ENCODE data around the gene DNAJC6.
A peak's percentile ranks its signal among the peaks of the same experiment; 100 is the strongest.

DNAJC6 gene

DNA sequence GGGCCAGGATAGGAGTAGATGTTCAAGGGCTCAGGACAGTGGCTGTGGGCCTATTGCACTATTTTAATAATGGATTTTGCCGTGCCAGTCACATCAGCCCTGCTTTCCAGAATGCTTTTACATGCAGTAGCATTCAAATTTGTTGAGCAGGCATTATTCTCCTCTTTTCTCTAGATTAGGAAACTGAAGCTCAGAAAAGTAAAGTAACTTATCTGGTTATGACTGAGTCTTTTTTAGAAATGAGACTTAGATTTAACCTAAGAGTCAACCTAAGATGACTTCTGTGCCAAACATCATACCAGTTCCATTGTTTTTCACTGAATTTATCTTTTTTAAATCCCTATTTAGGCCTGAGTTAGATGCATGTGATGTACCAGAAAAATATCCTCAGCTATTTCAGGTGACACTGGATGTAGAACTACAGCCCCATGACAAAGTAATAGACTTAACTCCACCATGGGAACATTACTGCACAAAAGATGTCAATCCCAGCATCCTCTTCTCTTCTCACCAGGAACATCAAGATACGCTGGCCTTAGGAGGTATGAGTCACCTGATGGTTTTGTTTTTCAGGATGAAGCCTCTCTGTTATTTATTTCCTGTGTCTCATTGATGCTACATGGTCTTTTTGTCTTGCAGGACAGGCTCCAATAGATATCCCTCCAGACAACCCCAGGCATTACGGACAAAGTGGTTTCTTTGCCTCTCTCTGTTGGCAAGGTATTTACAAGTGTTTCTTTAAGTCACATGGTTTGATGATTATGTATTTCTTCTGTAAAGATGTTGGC, 79.8 kb downstream of the DNAJC6 start:
- intact Hi-C loops (cut with DNase I): no loop called here
- no peak for DNase-seq

DNA sequence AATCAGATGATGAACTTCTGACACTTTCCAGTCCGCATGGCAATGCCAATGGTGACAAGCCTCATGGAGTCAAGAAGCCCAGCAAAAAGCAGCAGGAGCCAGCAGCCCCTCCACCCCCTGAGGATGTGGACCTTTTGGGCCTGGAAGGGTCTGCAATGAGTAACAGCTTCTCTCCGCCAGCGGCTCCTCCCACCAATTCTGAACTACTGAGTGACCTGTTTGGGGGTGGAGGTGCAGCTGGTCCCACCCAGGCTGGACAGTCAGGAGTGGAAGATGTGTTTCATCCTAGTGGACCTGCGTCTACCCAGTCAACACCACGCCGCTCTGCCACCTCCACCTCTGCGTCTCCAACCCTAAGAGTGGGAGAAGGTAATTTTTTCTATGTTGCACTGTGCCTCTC, 83.2 kb downstream of the DNAJC6 start:
- no peak for DNase-seq
- intact Hi-C loops (cut with DNase I): no loop called here

DNA sequence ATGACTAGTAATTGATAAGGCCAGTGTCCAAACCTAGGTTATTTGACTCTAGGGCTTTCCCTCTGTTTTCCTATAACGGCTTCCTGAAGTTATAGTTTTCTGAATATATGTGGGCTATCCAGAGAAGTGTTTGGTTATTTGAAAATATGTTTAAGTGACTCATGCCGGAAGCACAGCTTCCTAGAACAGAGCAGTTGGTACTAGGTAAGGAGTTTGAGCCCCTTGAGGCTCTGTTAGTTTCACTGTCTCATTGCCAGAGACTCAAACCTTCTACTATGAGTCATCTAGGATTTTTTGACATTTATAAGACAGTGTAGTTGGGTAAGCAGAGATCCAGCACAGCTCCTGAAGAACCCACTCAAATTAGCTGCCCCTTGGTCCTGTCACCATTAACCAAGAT, 84.0 kb downstream of the DNAJC6 start:
- no peak for DNase-seq
- intact Hi-C loops (cut with DNase I): no loop called here

DNA sequence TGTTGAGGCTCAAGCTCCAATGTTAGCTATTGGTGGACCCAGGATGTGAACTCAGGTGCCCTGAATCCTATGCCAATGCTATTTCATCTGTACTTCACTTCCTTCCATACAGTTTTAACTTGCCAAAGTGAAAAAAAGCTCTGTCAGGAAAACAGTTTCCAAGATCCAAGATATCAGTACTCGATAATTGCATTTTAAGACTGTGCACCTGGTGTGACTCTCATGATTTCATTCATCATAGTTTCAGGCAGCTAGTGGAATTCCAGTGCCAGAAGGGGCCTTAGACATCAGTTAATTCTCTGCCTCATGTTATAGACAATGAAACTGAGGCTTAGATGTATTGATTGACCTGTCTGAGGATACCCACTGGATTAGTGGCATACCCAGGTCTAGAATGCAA, 84.6 kb downstream of the DNAJC6 start:
- intact Hi-C loops (cut with DNase I): no loop called here
- DNase-seq: no peak

DNA sequence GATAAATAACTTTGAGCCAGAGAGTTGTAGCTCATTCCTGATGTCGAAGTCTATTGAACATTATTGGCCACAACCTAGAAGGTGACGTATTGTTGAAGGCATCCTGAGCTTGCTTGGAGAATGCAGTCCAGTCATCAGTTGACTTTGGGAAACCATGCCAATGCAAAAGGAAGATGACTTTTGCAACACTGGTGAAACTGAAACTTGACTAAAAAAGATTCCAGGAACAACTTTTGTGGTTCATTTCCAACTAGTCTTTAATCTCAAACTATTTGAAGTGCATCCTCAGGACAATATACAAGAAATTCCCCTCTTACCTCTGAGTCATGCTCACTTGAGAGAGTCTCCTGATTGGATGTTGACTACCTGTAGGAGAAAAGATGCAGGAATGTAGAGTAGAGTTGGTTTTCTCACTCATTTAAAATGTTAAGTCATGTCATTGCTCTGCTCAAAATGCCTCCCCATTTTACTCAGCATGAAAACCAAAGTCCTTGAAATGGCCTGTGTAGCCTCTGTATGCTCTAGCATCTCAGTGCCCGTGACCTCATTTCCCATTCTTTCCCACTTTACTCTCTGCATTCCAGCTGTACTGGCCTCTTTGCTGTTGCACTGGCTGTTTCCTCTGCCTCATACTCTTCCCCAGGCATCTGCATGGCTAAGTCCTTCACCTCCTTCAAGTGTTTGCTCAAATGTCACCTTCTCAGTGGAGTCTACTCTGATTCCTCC, 86.7 kb downstream of the DNAJC6 start:
- no peak for DNase-seq
- intact Hi-C loops (cut with DNase I): no loop called here

DNA sequence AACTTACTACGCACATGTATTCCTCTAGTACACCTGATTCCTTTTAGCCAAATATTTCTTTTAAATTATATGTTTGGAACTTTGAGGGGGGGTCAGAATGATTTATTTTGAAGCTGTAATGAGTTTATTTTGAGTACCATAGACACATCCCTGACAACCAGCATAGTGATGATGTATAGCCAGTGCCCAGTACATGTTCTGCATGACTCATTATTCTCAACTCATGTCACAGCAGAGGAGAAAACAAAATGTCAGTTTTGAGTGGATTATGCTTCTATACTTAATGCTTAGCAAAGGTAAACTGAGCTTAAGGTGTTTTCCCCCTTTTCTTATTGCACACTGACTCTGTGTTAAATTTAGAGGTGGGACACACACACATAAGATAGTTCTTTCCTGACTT, 88.7 kb downstream of the DNAJC6 start:
- intact Hi-C loops (cut with DNase I): no loop called here

DNA sequence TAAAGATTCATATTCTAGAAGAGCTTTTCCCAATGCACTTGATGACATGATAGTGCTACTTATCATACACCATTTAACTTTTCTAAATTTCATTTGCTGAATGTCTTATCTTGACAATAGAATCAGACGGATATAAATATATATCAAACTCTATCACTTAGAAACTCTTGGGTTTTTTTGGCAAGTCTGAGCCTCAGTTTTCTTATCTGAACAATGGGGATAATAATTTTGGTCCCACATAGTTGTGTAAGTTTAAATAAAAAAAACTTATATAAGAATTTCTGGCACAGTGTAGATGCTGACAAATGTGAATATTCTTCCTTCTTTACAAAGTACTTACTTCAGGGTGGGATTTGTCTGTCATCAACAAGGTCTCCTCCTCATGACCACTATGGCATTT, 89.7 kb downstream of the DNAJC6 start:
- intact Hi-C loops (cut with DNase I): no loop called here

More for the DNA sequence above, 88.7 kb downstream of the DNAJC6 start:
- no peak for DNase-seq

DNA sequence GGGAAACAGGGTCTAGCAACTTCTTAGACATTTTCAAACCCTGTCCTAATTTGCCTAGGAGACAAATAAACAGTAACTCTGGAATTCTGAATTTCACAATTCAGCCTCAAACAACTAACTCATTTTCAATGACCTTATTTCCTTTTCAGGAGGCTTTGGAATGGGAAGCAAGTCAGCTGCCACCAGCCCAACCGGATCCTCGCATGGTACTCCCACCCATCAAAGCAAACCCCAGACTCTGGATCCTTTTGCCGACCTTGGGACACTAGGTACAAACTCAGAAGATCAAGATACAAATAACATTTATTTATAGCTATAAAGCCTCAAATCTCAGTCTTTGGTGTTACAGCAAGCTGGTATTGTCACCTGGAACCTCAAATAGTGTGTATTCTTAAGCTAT, 92.3 kb downstream of the DNAJC6 start:
- intact Hi-C loops (cut with DNase I): no loop called here
- DNase-seq: peak in 7 of 42 donors; percentile 13 to 54 (median 19)

More for the DNA sequence above, 89.7 kb downstream of the DNAJC6 start:
- DNase-seq: no peak

DNA sequence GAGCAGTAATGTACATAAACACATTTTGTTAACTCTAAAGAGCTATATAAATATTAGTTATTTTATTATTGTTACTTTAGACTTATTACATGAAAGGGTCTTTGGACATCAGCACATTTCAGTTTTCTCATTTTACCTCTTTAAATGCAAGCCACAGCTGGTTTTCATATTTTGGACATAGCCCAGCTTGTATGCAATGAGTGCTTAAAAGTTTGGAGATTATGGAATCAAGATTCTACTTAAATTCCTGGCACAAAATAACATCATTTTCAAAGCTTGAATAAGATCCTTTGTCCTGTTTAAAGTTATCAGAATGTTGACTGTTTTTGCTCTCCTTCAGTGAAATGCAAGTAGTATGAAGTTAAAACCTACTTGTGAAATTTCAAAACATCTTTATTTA, 95.6 kb downstream of the DNAJC6 start:
- intact Hi-C loops (cut with DNase I): no loop called here

DNA sequence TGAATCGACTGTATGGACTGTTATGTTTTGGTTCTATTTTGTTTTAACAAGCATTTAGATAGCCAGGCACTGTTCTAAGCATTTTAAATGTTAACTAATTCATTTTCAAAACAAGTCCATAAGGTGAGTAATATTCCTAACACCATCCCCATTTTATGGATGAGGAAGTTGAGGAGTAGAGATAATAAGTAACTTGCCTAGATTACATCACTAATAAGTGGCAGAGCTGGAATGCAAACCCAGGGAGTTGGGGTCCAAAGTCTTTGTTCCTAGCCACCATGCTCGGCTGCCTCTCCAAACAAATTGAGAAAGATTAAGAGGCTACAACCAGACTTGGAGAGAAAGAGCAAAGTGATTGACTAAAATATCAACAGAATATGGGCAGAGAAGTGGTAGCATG, 98.5 kb downstream of the DNAJC6 start:
- no peak for DNase-seq

More for the DNA sequence above, 95.6 kb downstream of the DNAJC6 start:
- no peak for DNase-seq

DNA sequence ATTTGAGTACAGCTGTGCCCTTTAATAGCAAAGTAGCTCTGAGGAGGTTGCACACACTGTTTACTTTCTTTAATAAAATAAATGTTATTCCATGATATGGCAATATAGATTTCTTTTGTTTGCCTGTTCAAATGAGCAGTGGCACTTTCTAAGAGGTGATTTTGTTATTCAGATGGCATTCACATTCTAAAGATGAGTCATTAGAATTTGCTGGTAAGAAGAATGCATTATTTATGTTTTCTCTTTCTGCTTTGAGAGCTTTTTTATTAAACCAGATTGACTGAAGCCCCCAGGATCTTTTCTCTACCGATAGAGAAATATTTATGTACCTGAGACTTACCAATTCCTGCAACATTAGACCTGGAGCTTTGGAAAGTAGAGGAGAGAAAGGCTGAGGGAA, 100.0 kb downstream of the DNAJC6 start:
- intact Hi-C loops (cut with DNase I): no loop called here
- no peak for DNase-seq

More for the DNA sequence above, 98.5 kb downstream of the DNAJC6 start:
- intact Hi-C loops (cut with DNase I): no loop called here

DNA sequence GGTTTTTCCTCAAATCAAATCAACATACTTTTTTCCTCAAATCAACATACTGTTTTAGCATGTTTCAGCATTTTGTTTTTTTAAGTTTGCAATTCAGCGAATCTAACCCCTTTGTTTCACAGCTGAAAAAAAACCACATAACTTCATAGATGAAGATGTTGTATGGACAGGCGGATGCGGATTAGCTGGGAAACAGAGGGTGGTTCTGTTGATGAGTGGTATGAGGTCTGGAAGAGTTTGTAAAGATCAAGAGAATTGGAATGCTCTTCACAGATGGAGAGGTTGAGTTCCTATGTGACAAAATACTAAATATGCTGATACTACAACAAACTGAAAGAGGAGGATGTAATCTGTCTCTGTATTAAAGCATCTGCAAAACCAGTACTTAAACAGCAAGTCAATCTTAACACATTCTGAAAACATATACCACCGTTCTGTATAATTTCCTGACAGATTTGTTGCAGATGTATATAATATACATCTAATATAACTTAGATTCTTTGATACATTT, 100.5 kb downstream of the DNAJC6 start:
- no peak for DNase-seq
- intact Hi-C loops (cut with DNase I): loop anchor here (10.0 kb wide), 1 partner anchor 95 kb away; no protein-coding TSS in a partner anchor

DNA sequence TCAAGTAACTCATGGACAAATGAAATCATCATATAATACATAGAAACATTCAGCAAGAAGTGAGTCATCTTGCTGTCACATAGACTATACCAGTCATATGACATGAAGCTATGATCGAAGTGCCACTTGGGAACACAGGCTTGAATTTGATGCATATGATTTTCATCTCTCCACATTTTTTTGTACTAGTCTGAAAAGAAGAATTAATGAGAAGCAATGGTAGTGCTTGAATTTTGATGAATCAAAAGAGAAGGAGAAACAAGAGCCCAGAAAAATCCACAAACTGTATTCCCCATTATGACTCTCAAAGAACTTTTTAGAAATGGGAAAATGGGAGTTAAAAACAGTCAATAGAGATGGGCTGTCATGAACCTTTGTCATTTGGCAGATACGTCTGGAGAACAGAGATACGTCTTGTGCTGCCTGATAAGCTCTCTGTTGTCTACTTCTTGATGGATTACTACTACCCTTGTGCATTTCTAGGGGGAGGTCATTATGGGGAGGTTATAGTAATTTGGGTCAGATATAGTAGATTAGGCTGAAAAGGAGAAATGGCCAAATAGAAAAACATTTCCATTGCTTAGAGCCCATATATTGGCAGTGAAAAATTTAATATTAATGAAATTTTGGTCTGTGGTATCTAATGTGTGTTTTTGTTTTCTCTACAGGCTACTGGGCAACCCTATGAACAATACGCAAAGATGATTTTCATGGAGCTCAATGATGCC, 103.1 kb downstream of the DNAJC6 start:
- peak in 1 of 42 donors; percentile 18 for DNase-seq
- intact Hi-C loops (cut with DNase I): loop anchor here (10.0 kb wide), 1 partner anchor 98 kb away; no protein-coding TSS in a partner anchor

DNA sequence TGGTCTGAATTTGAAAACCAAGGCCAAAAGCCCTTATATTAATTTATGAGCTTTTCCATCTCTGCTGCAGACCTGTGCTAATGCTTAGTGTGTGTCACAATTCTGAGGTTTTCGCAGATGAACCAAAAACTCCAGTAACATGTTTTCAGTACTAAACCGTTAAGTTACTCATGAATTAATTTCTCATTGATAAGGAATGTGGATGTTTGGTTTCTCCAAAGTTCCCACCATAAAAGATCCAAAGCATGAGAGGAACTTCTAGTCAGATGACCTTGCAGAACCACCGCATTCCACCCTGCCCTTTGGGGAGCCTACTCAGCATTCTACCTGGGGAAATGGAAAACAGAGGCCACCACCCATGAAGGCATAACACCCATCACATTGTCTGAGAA, 103.6 kb downstream of the DNAJC6 start:
- intact Hi-C loops (cut with DNase I): loop anchor here (10.0 kb wide), 1 partner anchor 98 kb away; no protein-coding TSS in a partner anchor
- no peak for DNase-seq

DNA sequence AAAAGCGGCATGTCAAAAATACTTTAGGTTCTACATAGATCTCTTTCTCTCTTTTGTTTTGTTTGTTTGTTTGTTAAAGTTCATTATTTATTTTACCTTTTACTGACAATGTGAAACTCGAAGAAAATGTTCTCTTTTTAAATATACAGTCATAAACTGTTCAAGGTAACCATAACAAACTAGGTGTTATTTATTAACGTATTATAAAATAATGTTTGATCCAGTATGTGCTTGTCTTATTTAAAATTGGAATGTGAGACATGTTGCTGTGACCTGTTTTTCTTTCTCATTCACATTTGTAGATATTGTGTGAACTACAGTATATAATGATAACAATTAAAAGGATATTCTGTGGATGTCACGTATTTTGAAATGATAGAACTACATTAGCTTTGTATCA, 105.2 kb downstream of the DNAJC6 start:
- no peak for DNase-seq
- intact Hi-C loops (cut with DNase I): loop anchor here (10.0 kb wide), 1 partner anchor 100 kb away; no protein-coding TSS in a partner anchor

DNA sequence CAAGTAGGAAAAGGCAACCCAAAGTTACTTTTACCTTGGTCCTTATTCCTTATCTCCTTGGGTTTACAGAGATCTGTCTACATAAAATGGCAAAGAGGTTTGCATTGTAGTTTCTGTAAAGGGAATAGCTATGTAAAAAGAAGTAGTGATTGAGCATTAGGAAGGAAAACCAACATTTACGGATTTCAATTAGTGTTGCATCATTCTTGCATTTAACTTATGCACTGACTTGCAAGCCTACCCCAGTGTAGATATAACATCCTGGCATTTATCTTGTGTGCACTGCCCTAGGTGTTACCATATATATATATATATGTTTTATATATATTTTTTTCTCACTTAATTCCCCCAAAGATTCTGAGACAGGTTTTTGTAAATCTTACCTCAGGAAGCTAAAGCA, 107.4 kb downstream of the DNAJC6 start:
- intact Hi-C loops (cut with DNase I): loop anchor here (10.0 kb wide), 1 partner anchor 102 kb away; no protein-coding TSS in a partner anchor
- no peak for DNase-seq

DNA sequence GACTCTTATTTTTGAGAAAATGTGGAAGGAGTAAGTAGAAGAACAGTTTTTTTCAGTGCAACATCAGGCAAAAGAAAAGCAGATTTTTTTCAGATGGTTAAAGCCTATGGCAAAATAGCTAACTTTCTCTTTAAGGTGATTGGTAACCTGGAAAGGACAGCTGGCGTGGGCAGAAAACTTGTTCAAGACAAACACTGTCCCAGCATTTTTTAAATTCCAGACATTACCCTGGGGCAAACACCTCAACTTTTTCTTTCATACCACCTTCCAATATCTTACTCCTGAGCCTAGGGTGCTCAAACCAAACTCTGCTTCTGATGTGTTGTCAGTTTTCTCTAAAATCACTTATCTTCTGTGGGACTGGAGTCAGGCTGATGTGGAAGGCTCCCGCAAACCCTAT, 108.4 kb downstream of the DNAJC6 start:
- no peak for DNase-seq
- intact Hi-C loops (cut with DNase I): loop anchor here (10.0 kb wide), 1 partner anchor 103 kb away; no protein-coding TSS in a partner anchor

DNA sequence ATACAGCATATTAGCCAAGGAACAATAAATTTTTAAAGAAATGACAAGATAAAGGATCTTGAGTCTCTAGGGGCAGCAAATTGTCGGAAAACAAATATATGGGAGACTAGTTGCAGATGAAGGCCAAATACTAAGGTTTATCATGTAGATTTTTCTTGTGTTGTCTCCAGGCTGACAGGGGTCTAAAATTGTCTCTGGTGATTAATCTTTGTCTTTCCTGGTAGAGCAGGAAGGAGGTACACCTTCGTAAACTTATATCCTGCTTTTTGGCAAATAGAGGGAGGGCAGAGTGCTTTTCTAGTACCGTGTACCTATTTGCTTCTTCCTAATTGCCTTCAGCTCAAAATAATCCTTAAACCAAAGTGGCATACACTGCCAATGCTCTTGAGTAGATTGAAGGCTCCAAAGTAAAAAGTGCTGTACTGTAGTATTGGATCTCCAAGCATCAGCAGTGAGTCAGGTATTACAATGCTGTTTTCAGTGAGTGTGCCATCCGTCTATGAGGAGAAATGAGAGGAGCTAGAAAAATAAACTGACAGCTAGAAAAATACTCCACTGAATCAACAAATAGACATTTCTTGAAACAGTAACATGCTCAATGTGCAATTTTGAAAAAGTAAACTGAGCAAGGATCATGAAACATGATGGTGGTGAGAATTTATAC, 109.3 kb downstream of the DNAJC6 start:
- intact Hi-C loops (cut with DNase I): loop anchor here (10.0 kb wide), 1 partner anchor 104 kb away; no protein-coding TSS in a partner anchor
- DNase-seq: no peak

Data from head of caudate nucleus (tissue), 42 donors.